K562 (cell line): ENCODE results near the gene SUPT5H. TPM values are rescaled to one million over a fixed set of nuclear protein-coding genes. Genes with fewer than 3 reads are reported as not detected.

Experiments
- C11orf30 ChIP-seq: fragments of 450-650 bp; IDR thresholded peaks from 2 replicates; pipeline ENCODE4 v1.6.1; 2016; ENCODE audit warnings: low read depth, mild to moderate bottlenecking
- FOSL1 ChIP-seq: fragments of 200-800 bp; sonication (Bioruptor generic); conservative IDR thresholded peaks from 2 replicates; pipeline ENCODE4 v1.6.1; 2016; ENCODE audit warnings: missing genetic modification characterization, missing compliant biosample characterization
- GTF2E2 ChIP-seq: fragments of 200-800 bp; sonication (Bioruptor generic); IDR thresholded peaks from 2 replicates; pipeline ENCODE4 v1.6.1; 2016; ENCODE audit warnings: missing genetic modification characterization, missing compliant biosample characterization
- GTF3C2 ChIP-seq: IDR thresholded peaks from 3 replicates; pipeline ENCODE4 v1.6.1; 2011; ENCODE audit warnings: borderline replicate concordance, mild to moderate bottlenecking, moderate library complexity; ENCODE audit not compliant: insufficient read length; ENCODE audit errors: extremely low read depth
- HES1 ChIP-seq: fragments of 450-650 bp; IDR thresholded peaks from 2 replicates; pipeline ENCODE4 v1.6.1; 2016; ENCODE audit warnings: low read depth, mild to moderate bottlenecking, moderate library complexity
- KAT7 ChIP-seq: sonication (generic); formaldehyde crosslinking; IDR thresholded peaks from 2 replicates; pipeline ENCODE4 v1.8.0; 2022; ENCODE audit warnings: missing genetic modification reagents, mild to moderate bottlenecking, borderline replicate concordance
- KDM5B ChIP-seq: fragments of 200-600 bp; sonication (generic); IDR thresholded peaks from 2 replicates; pipeline ENCODE4 v1.6.1; 2012; ENCODE audit warnings: low read depth, mild to moderate bottlenecking, moderate library complexity, low read length, control low read depth, inconsistent platforms; ENCODE audit not compliant: insufficient replicate concordance
- MEF2A ChIP-seq: IDR thresholded peaks from 2 replicates; pipeline ENCODE4 v1.6.1; 2011; ENCODE audit warnings: low read depth, mild to moderate bottlenecking, low read length, moderate library complexity; ENCODE audit not compliant: control insufficient read depth
- MIER1 ChIP-seq: fragments of 450-650 bp; IDR thresholded peaks from 2 replicates; pipeline ENCODE4 v1.6.1; 2016; ENCODE audit warnings: antibody characterized with exemption, mild to moderate bottlenecking, low read depth
- PHF20 ChIP-seq: fragments of 450-650 bp; IDR thresholded peaks from 2 replicates; pipeline ENCODE4 v1.6.1; 2018; ENCODE audit not compliant: partially characterized antibody
- PRDM10 ChIP-seq: fragments of 450-650 bp; IDR thresholded peaks from 2 replicates; pipeline ENCODE4 v1.6.1; 2018; ENCODE audit not compliant: partially characterized antibody
- PTBP1 ChIP-seq: fragments of 200-400 bp; formaldehyde crosslinking; IDR thresholded peaks from 2 replicates; pipeline ENCODE4 v1.6.1; 2017; ENCODE audit warnings: low read depth, low read length
- RBM34 ChIP-seq: fragments of 200-400 bp; formaldehyde crosslinking; IDR thresholded peaks from 2 replicates; pipeline ENCODE4 v1.6.1; 2018; ENCODE audit warnings: low read length, borderline replicate concordance; ENCODE audit not compliant: insufficient read depth
- STAT5B ChIP-seq: fragments of 250-450 bp; sonication (Bioruptor Pico); IDR thresholded peaks from 2 replicates; pipeline ENCODE4 v1.8.0; 2021; ENCODE audit warnings: mild to moderate bottlenecking, inconsistent platforms
- ZNF175 ChIP-seq: fragments of 200-800 bp; sonication (Bioruptor generic); IDR thresholded peaks from 2 replicates; pipeline ENCODE4 v1.6.1; 2016; ENCODE audit warnings: low read depth, mild to moderate bottlenecking, missing genetic modification characterization, missing compliant biosample characterization
- ZNF431 ChIP-seq: sonication (generic); formaldehyde crosslinking; IDR thresholded peaks from 2 replicates; pipeline ENCODE4 v1.8.0; 2022; ENCODE audit warnings: mild to moderate bottlenecking, missing genetic modification reagents
- ZNF512 ChIP-seq: IDR thresholded peaks from 2 replicates; pipeline ENCODE4 v1.6.1; 2016; ENCODE audit warnings: missing genetic modification characterization, missing compliant biosample characterization
- ZSCAN29 ChIP-seq: fragments of 450-650 bp; IDR thresholded peaks from 2 replicates; pipeline ENCODE4 v1.6.1; 2017
- polyA plus RNA-seq, 8 experiments: library from polyadenylated mRNA; depleted of rRNA in 4 of 8; stranded (reverse) in 5 of 8; unstranded in 3 of 8; fragments of >200 nt; fragmentation: Nextera tagmentation in 2 of 8; fragmentation: Illumina TruSeq in 1 of 8; extraction: Ambion mirVana in 2 of 8; extraction: Trizol in 1 of 8; gene quantifications; 2 replicates each; pipeline versions ENCODE4 v1.2.1 to v1.2.3, GENCODE V29; 2011 to 2014; ENCODE audit warnings: inconsistent platforms in 1 of 8, missing spikeins in 1 of 8
- total RNA-seq, 7 experiments: library from RNA; depleted of rRNA in 6 of 7; stranded (reverse); fragments of >200 nt in 6 of 7; fragmentation: Illumina TruSeq in 2 of 7; extraction: Trizol in 2 of 7; gene quantifications; 2 replicates each; pipeline versions ENCODE4 v1.2.1 to v1.2.3, GENCODE V29; 2011 to 2021; ENCODE audit warnings: low replicate concordance in 1 of 7

Gene SUPT5H
- total and polyA plus RNA-seq, 9 of the 15 experiments (the other 6 are each of a cell fraction or from before 2014, with no cell fraction given), result 13.3 to 85.9 (median 35.9) TPM

- TF ChIP-seq ZNF175 (CRISPR knock-in tag), result no peak
- TF ChIP-seq KDM5B, result peak; percentile 8
- no peak for TF ChIP-seq HES1
- TF ChIP-seq STAT5B (CRISPR knock-in tag), result no peak
- TF ChIP-seq PTBP1, result no peak
- no peak for TF ChIP-seq MEF2A
- TF ChIP-seq FOSL1 (tag), result 0 out of 2 replicates have a peak, but pooled peaks have one; percentile 10
- TF ChIP-seq PHF20, result no peak
- TF ChIP-seq RBM34, result no peak
- 0 out of 2 replicates have a peak, but pooled peaks have one; percentile 43 for TF ChIP-seq ZNF431 (CRISPR knock-in tag)
- TF ChIP-seq GTF3C2, result no peak
- no peak for TF ChIP-seq KAT7
- no peak for TF ChIP-seq C11orf30
- TF ChIP-seq ZSCAN29, result no peak
- TF ChIP-seq ZNF512 (tag), result no peak
- 0 out of 2 replicates have a peak, but pooled peaks have one; percentile 76 for TF ChIP-seq GTF2E2 (tag)
- no peak for TF ChIP-seq MIER1
- TF ChIP-seq PRDM10, result peak; percentile 67
Measured at GRCh38 chr19:39479916-39480315, 34.5 kb downstream of the SUPT5H start (continued).
